T-helper 22 cell (primary cell): ENCODE results near the gene ANO10.
"Not testable (repeated sequence)": the region's sequence is repeated elsewhere in the genome, so short reads cannot be mapped to it uniquely, and the experiment has no call there.

Source experiments
- DNase-seq: peaks from one replicate; pipeline ENCODE4 v3.0.0-alpha.2; 2020; ENCODE audit warnings: low read depth

Gene ANO10

DNA sequence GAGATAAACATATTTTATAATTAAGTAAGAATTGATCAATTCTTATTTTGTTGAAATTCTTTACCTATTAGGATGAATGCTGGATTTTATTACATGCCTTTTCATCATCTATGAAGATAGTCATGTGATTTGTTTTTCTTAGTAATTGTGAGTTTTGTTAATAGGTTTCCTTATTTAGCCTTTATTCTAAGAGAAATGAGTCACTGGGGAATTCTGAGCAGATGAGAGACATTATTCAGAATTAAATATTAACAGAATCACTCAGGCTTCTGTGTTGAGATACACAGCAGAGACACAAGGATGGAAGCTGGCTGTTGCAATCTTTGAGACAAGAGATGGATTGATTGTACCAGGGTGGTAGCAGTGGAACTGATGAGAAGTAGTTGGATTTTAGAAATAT lies 7.4 kb upstream of the ANO10 start:
- DNase-seq: no peak

- DNase-seq: no peak
These were observed 5.5 kb upstream of the ANO10 start for GRCh38 chr3:43627360-43627759.

- no peak for DNase-seq
These were observed 3.0 kb upstream of the ANO10 start for GRCh38 chr3:43624619-43625305.

GRCh38 chr3:43620831-43621655 lies 768 bp downstream of the ANO10 start:
- DNase-seq: no peak

DNA sequence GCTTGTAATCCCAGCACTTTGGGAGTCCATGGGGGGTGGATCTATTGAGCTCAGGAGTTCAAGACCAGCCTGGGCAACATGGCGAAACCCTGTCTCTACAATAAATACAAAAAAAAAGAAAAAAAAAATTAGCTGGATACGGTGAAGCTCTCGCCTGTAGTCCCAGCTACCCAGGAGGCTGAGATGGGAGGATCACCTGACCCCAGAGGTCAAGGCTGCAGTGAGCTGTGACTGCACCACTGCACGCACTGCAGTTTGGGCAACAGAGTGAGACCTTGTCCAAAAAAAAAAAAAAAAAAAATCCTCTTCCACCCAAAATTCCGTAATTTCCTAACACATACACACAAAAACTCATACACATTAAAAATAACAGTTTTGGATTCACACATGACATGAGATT lies 2.2 kb downstream of the ANO10 start:
- DNase-seq: no peak

DNA sequence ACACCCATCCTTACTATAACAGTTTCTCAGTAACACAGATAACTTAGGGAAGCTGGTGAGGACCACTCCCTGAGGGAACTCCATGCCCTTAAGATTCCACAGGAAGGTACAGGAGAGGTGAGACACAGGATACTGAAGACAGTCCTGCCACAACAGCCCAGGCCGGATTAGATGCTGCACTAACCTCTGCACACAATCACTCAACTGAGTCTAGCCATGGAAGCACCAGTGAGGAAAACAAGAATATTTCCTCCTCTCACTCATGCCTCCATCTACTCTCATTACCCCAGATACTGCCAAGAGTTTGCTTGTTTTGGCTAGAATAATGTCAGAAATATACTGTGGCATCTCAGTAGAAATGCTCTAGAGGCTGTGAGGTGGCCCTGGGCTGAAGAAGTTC lies 3.7 kb downstream of the ANO10 start:
- DNase-seq: no peak

- no peak for DNase-seq
These were observed 5.8 kb downstream of the ANO10 start for GRCh38 chr3:43616034-43616433.

DNA sequence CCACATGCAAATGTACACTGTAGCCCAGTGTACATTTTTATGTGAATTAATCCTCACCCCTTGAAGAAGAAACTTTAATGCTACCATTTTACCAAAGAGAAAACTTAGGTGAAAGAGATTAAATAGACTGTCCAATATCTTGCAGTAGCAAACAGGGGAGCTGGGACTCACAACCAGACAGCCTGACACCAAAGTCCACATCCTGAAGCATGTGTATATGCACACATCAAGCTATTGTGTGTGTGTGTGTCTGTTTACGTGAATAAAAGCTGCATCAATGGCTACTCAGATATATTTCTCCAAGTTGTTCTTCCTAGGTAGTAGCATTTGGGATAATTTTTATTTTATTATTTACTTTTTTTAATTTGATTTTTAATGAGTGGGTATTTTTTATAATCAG lies 6.7 kb downstream of the ANO10 start:
- DNase-seq: no peak

GRCh38 chr3:43613976-43614375 lies 7.8 kb downstream of the ANO10 start:
- DNase-seq: no peak

GRCh38 chr3:43612419-43612818 lies 9.4 kb downstream of the ANO10 start:
- DNase-seq: no peak

DNA sequence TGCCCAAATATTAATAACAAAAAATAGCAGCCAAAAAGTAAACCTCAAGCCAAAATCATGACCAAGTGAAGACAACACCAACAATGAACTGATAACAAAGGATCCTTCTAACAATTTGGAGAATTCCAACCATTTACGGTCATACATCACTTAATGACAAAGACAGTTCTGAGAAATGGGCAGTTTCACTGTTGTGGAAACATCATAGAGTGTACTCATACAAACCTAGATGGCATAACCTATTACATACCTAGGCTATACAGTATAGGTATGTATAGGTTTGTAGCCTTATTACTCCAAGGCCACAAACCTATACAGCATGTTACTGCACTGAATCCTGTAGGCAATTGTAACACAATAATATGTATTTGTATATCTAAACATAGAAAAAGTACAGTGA lies 12.4 kb downstream of the ANO10 start:
- no peak for DNase-seq

DNA sequence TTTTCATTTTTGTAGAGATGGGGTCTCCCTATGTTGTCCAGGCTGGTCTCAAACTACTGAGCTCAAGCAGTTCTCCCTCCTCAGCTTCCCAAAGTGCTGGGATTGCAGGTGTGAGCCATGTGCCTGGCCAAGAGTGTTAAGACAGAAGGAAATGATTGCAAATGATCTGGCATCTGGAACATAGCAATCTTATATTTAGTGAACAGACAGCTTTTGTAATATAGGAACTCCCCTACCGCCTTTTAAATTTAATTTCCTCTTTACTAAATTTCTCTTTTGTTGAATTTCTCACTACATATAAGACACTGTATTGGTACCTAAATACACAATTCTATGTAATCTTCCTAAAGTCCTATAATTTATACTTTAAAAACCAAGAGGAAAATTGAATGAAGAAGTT lies 13.1 kb downstream of the ANO10 start:
- no peak for DNase-seq

- DNase-seq: no peak
These were observed 15.5 kb downstream of the ANO10 start for GRCh38 chr3:43606284-43606683.

GRCh38 chr3:43599959-43600358 lies 21.9 kb downstream of the ANO10 start:
- not testable (repeated sequence) for DNase-seq

- DNase-seq: no peak
These were observed 23.9 kb downstream of the ANO10 start for GRCh38 chr3:43597961-43598360.

GRCh38 chr3:43596178-43596577 lies 25.6 kb downstream of the ANO10 start:
- DNase-seq: not testable (repeated sequence)

- DNase-seq: not testable (repeated sequence)
These were observed 26.5 kb downstream of the ANO10 start for GRCh38 chr3:43595280-43595679.

DNA sequence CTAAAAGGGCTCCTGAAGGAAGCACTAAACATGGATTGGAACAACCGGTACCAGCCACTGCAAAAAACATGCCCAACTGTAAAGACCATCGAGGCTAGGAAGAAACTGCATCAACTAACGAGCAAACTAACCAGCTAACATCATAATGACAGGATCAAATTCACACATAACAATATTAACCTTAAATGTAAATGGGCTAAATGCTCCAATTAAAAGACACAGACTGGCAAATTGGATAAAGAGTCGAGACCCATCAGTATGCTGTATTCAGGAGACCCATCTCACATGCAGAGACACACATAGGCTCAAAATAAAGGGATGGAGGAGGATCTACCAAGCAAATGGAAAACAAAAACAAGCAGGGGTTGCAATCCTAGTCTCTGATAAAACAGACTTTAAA lies 28.2 kb downstream of the ANO10 start:
- not testable (repeated sequence) for DNase-seq

DNA sequence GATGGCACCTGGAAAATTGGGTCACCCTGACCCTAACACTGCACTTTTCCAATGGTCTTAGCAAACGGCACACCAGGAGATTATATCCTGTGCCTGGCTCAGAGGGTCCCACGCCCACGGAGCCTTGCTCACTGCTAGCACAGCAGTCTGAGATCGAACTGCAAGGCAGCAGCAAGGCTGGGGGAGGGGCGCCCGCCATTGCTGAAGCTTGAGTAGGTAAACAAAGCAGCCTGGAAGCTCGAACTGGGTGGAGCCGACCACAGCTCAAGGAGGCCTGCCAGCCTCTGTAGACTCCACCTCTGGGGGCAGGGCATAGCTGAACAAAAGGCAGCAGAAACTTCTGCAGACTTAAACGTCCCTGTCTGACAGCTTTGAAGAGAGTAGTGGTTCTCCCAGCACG lies 29.9 kb downstream of the ANO10 start:
- not testable (repeated sequence) for DNase-seq

DNA sequence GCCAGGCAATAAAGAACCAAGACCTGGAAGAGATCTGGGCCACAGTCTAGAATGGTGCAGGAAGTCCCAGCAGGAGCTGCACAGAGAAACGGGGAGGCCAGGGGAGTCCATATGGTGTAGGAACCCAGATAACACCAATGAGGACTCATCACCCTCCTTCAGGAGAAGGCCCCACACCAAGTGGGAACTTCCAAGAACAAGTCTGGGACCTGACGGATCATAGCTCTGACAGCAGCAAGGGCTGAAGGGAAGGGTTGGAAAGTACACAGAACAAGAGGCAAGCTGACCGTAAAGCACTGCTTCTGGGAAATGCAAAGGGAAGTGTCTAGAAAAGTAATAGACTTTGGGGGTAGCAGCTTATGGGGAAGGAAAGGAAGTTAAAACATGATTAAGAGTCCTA lies 34.5 kb downstream of the ANO10 start:
- no peak for DNase-seq

DNA sequence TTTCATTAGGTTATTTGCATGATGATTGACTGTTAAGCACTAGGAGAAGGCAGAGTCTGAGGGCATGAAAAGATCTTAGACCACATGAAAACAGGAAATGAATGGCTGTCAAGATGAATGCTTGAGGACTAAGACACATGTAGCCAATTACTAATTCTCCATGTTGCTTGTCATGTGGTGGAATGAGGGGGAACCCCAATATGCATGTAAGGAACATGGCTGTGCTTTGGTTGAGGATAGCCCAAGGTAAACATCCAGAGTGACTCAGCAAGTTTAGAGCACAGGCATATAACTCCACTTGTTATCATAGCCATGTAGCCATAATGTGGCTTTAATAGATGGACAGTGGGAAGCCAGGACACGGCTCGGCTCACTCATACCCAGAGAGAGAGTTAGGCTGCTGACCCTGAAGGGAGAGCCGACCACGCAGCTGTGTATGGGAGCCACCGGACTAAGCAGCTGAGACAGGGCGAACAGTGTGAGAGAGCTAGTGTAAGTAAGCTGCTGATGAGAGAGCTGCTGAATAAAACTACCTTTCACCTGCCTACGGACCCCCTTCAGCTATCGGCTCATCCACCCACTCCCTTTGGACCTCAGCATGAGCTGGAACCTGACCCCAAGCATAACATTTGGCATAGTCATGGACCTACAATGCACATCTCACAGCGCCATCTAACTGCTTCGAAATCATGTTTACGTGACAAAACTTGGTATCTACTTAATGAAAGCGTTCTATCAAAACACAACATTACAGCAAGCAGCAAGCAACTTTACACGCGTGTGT lies 37.6 kb downstream of the ANO10 start:
- no peak for DNase-seq

DNA sequence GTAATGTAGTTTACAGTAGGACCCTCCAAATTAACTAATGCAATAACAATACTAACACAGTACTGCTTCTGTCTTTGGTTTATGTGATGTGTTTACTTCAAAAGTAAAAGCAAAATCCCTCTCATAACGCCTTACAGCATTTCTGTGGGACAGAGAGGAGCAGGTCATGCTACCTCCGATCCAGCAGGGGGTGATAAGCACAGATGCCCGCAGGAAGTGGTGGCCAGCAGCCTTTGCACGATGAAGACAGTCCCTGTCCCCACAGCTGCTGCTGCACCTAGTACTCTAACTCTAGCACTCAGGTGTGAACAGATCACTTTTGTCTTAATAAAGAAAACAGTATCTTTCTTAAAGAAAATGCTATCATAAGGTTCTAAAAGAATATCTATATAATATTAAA lies 38.3 kb downstream of the ANO10 start:
- no peak for DNase-seq

- DNase-seq: no peak
These were observed 38.9 kb downstream of the ANO10 start for GRCh38 chr3:43582866-43583265.
